Effector memory CD8-positive, alpha-beta T cell (primary cell): ENCODE data around the gene IKZF2.
A peak's percentile ranks its signal among the peaks of the same experiment; 100 is the strongest.

Experiments used
- ATAC-seq: fragments of 150-1000 bp; cut with Tn5 transposase; replicated peaks from 2 replicates; pipeline ENCODE4 v1.10.0; 2021; ENCODE audit warnings: mild to moderate bottlenecking, moderate library complexity
- DNase-seq, 3 experiments: peaks; one replicate each; pipeline ENCODE4 v3.0.0; 2021
- H3K27ac Mint-ChIP-seq, 2 donors: one replicate each; pipeline ENCODE4 v1.8.0; 2022; ENCODE audit warnings: mild to moderate bottlenecking in 2 of 2, mixed read lengths in 2 of 2, moderate library complexity in 2 of 2
- H3K27me3 Mint-ChIP-seq, 2 donors: one replicate each; pipeline ENCODE4 v1.8.0; 2022; ENCODE audit warnings: mixed read lengths in 2 of 2
- H3K36me3 Mint-ChIP-seq: one replicate; pipeline ENCODE4 v1.8.0; 2022; ENCODE audit warnings: mild to moderate bottlenecking, moderate library complexity, mixed read lengths; ENCODE audit not compliant: insufficient read depth
- H3K4me1 Mint-ChIP-seq, 2 donors: one replicate each; pipeline ENCODE4 v1.8.0; 2022; ENCODE audit warnings: low read depth in 2 of 2, mixed read lengths in 2 of 2
- H3K4me3 Mint-ChIP-seq, 2 donors: one replicate each; pipeline ENCODE4 v1.8.0; 2022; ENCODE audit warnings: mild to moderate bottlenecking in 2 of 2, mixed read lengths in 2 of 2, moderate library complexity in 2 of 2
- H3K9me3 Mint-ChIP-seq, 2 donors: one replicate each; pipeline ENCODE4 v1.8.0; 2022; ENCODE audit warnings: mixed read lengths in 2 of 2

The IKZF2 gene

GRCh38 chr2:212991120-212991519, 160.3 kb downstream of the IKZF2 start:
- Mint-ChIP-seq H3K9me3 (peaks cover 0 to 1% of the 10 kb centered on the region in 2 donors), H3K4me1 (no peaks in the 10 kb centered on the region), H3K36me3 (peaks cover 4% of the 10 kb centered on the region), H3K27ac (peak overlapping the region in 1 of 2 donors; percentile 38), H3K27me3 (no peaks in the 10 kb centered on the region), H3K4me3 (no peak overlapping the region)
- ATAC-seq (no peak), DNase-seq (no peak)

- no peaks in the 10 kb centered on the region for H3K4me1 Mint-ChIP-seq
- ATAC-seq, result peak; percentile 32
- H3K27ac Mint-ChIP-seq, result peak overlapping the region in 1 of 2 donors; percentile 36
- no peak for DNase-seq
- no peaks in the 10 kb centered on the region for H3K27me3 Mint-ChIP-seq
- no peak overlapping the region for H3K4me3 Mint-ChIP-seq
- peaks cover 4% of the 10 kb centered on the region for H3K36me3 Mint-ChIP-seq
- peaks cover 0 to 1% of the 10 kb centered on the region in 2 donors for H3K9me3 Mint-ChIP-seq
Observed at GRCh38 chr2:212990697-212991096, 160.7 kb downstream of the IKZF2 start.

GRCh38 chr2:212987492-212987891, 163.9 kb downstream of the IKZF2 start:
- no peak overlapping the region for H3K4me3 Mint-ChIP-seq
- ATAC-seq (no peak), DNase-seq (no peak)
- peaks cover 0 to 1% of the 10 kb centered on the region in 2 donors for H3K9me3 Mint-ChIP-seq
- no peaks in the 10 kb centered on the region for H3K4me1 Mint-ChIP-seq
- no peak overlapping the region for H3K27ac Mint-ChIP-seq
- H3K36me3 Mint-ChIP-seq, result peaks cover 4% of the 10 kb centered on the region
- H3K27me3 Mint-ChIP-seq, result no peaks in the 10 kb centered on the region

- Mint-ChIP-seq H3K36me3 (peaks cover 4% of the 10 kb centered on the region), H3K4me3 (no peak overlapping the region), H3K27ac (no peak overlapping the region), H3K27me3 (no peaks in the 10 kb centered on the region), H3K4me1 (peaks cover 6 to 14% of the 10 kb centered on the region in 2 donors), H3K9me3 (peaks cover 0 to 1% of the 10 kb centered on the region in 2 donors)
- ATAC-seq (no peak), DNase-seq (no peak)
Observed at GRCh38 chr2:212984129-212984528, 167.3 kb downstream of the IKZF2 start.

GRCh38 chr2:212979799-212980198, 171.6 kb downstream of the IKZF2 start:
- Mint-ChIP-seq H3K36me3 (no peaks in the 10 kb centered on the region), H3K27me3 (no peaks in the 10 kb centered on the region), H3K9me3 (no peaks in the 10 kb centered on the region), H3K27ac (peak overlapping the region; percentile 20 to 79), H3K4me3 (peak overlapping the region in 1 of 2 donors; percentile 33), H3K4me1 (peaks cover 11 to 18% of the 10 kb centered on the region in 2 donors)
- DNase-seq, result peak in 1 of 3 experiments; percentile 7
- peak; percentile 96 for ATAC-seq

GRCh38 chr2:212979046-212979612, 172.3 kb downstream of the IKZF2 start:
- ATAC-seq, result peak; percentile 38
- H3K4me3 Mint-ChIP-seq, result peak overlapping the region; percentile 15 to 36
- H3K27ac Mint-ChIP-seq, result peak overlapping the region in 1 of 2 donors; percentile 27
- H3K27me3 Mint-ChIP-seq, result no peaks in the 10 kb centered on the region
- H3K36me3 Mint-ChIP-seq, result no peaks in the 10 kb centered on the region
- H3K9me3 Mint-ChIP-seq, result no peaks in the 10 kb centered on the region
- no peak for DNase-seq
- peaks cover 11 to 18% of the 10 kb centered on the region in 2 donors for H3K4me1 Mint-ChIP-seq

- no peaks in the 10 kb centered on the region for H3K9me3 Mint-ChIP-seq
- no peaks in the 10 kb centered on the region for H3K36me3 Mint-ChIP-seq
- no peak overlapping the region for H3K27ac Mint-ChIP-seq
- H3K4me1 Mint-ChIP-seq, result peaks cover 11 to 18% of the 10 kb centered on the region in 2 donors
- H3K27me3 Mint-ChIP-seq, result no peaks in the 10 kb centered on the region
- no peak for ATAC-seq
- DNase-seq, result no peak
- H3K4me3 Mint-ChIP-seq, result no peak overlapping the region
Observed at GRCh38 chr2:212977152-212977551, 174.3 kb downstream of the IKZF2 start.

GRCh38 chr2:212975333-212975732, 176.1 kb downstream of the IKZF2 start:
- Mint-ChIP-seq H3K4me1 (peaks cover 13 to 20% of the 10 kb centered on the region in 2 donors), H3K27ac (no peak overlapping the region), H3K4me3 (no peak overlapping the region), H3K9me3 (no peaks in the 10 kb centered on the region), H3K27me3 (no peaks in the 10 kb centered on the region), H3K36me3 (no peaks in the 10 kb centered on the region)
- DNase-seq (no peak), ATAC-seq (no peak)

- no peak for ATAC-seq
Observed at GRCh38 chr2:212974692-212975091, 176.7 kb downstream of the IKZF2 start.

GRCh38 chr2:212973347-212973746, 178.1 kb downstream of the IKZF2 start:
- ATAC-seq, result no peak
- H3K9me3 Mint-ChIP-seq, result no peaks in the 10 kb centered on the region
- DNase-seq, result no peak
- H3K36me3 Mint-ChIP-seq, result no peaks in the 10 kb centered on the region
- peak overlapping the region in 1 of 2 donors; percentile 46 for H3K27ac Mint-ChIP-seq
- peaks cover 11 to 14% of the 10 kb centered on the region in 2 donors for H3K4me1 Mint-ChIP-seq
- H3K27me3 Mint-ChIP-seq, result no peaks in the 10 kb centered on the region
- H3K4me3 Mint-ChIP-seq, result no peak overlapping the region

More at GRCh38 chr2:212974692-212975091, 176.7 kb downstream of the IKZF2 start:
- no peak for DNase-seq
- Mint-ChIP-seq H3K36me3 (no peaks in the 10 kb centered on the region), H3K27ac (no peak overlapping the region), H3K9me3 (no peaks in the 10 kb centered on the region), H3K4me3 (no peak overlapping the region), H3K27me3 (no peaks in the 10 kb centered on the region), H3K4me1 (peaks cover 10 to 15% of the 10 kb centered on the region in 2 donors)

GRCh38 chr2:212970132-212970531, 181.3 kb downstream of the IKZF2 start:
- no peak for ATAC-seq
- H3K4me1 Mint-ChIP-seq, result peaks cover 13 to 17% of the 10 kb centered on the region in 2 donors

GRCh38 chr2:212968284-212969081, 182.9 kb downstream of the IKZF2 start:
- Mint-ChIP-seq H3K27me3 (no peaks in the 10 kb centered on the region), H3K36me3 (no peaks in the 10 kb centered on the region), H3K9me3 (no peaks in the 10 kb centered on the region), H3K4me1 (peaks cover 13 to 17% of the 10 kb centered on the region in 2 donors), H3K27ac (peak overlapping the region; percentile 32 to 73), H3K4me3 (peak overlapping the region; percentile 39 to 40)
- ATAC-seq, result peak; percentile 33
- DNase-seq, result no peak

More at GRCh38 chr2:212970132-212970531, 181.3 kb downstream of the IKZF2 start:
- no peaks in the 10 kb centered on the region for H3K27me3 Mint-ChIP-seq
- no peaks in the 10 kb centered on the region for H3K36me3 Mint-ChIP-seq
- H3K9me3 Mint-ChIP-seq, result no peaks in the 10 kb centered on the region
- DNase-seq, result no peak
- H3K27ac Mint-ChIP-seq, result no peak overlapping the region
- no peak overlapping the region for H3K4me3 Mint-ChIP-seq

- no peaks in the 10 kb centered on the region for H3K9me3 Mint-ChIP-seq
- ATAC-seq (no peak), DNase-seq (no peak)
- H3K36me3 Mint-ChIP-seq, result peaks cover 2% of the 10 kb centered on the region
- H3K27me3 Mint-ChIP-seq, result no peaks in the 10 kb centered on the region
- H3K4me1 Mint-ChIP-seq, result peaks cover 17% of the 10 kb centered on the region in 2 donors
- peak overlapping the region in 1 of 2 donors; percentile 73 for H3K27ac Mint-ChIP-seq
- H3K4me3 Mint-ChIP-seq, result peak overlapping the region in 1 of 2 donors; percentile 21
Observed at GRCh38 chr2:212966884-212967283, 184.5 kb downstream of the IKZF2 start.

- Mint-ChIP-seq H3K27ac (no peak overlapping the region), H3K4me3 (no peak overlapping the region), H3K36me3 (peaks cover 2% of the 10 kb centered on the region), H3K27me3 (no peaks in the 10 kb centered on the region), H3K4me1 (peaks cover 28 to 30% of the 10 kb centered on the region in 2 donors), H3K9me3 (no peaks in the 10 kb centered on the region)
- ATAC-seq (no peak), DNase-seq (no peak)
Observed at GRCh38 chr2:212962691-212963090, 188.7 kb downstream of the IKZF2 start.
